HEK293T (cell line): ENCODE measurements around the gene TRIM27.

Experiments
- BHLHE40 ChIP-seq: fragments of 450-650 bp; IDR thresholded peaks from 2 replicates; pipeline ENCODE4 v1.6.1; 2016; ENCODE audit warnings: mild to moderate bottlenecking, moderate library complexity, borderline replicate concordance
- CTBP1 ChIP-seq: fragments of 450-650 bp; IDR thresholded peaks from 2 replicates; pipeline ENCODE4 v1.6.1; 2016; ENCODE audit warnings: borderline replicate concordance
- FOXA1 ChIP-seq: fragments of 450-650 bp; IDR thresholded peaks from 2 replicates; pipeline ENCODE4 v1.6.1; 2016; ENCODE audit warnings: mild to moderate bottlenecking
- FOXK2 ChIP-seq: fragments of 450-650 bp; IDR thresholded peaks from 2 replicates; pipeline ENCODE4 v1.6.1; 2016; ENCODE audit warnings: mild to moderate bottlenecking
- FOXM1 ChIP-seq: fragments of 450-650 bp; IDR thresholded peaks from 2 replicates; pipeline ENCODE4 v1.6.1; 2017; ENCODE audit warnings: mild to moderate bottlenecking, borderline replicate concordance
- HDGF ChIP-seq: fragments of 450-650 bp; IDR thresholded peaks from 2 replicates; pipeline ENCODE4 v1.6.1; 2017; ENCODE audit warnings: antibody characterized with exemption, borderline replicate concordance
- L3MBTL2 ChIP-seq: fragments of 450-650 bp; conservative IDR thresholded peaks from 2 replicates; pipeline ENCODE4 v1.6.1; 2016; ENCODE audit warnings: mild to moderate bottlenecking
- SP1 ChIP-seq: fragments of 450-650 bp; IDR thresholded peaks from 2 replicates; pipeline ENCODE4 v1.6.1; 2017
- SUZ12 ChIP-seq: fragments of 450-650 bp; IDR thresholded peaks from 2 replicates; pipeline ENCODE4 v1.6.1; 2016; ENCODE audit warnings: mild to moderate bottlenecking
- TARDBP ChIP-seq: fragments of 450-650 bp; IDR thresholded peaks from 2 replicates; pipeline ENCODE4 v1.6.1; 2016
- ZNF384 ChIP-seq: fragments of 450-650 bp; IDR thresholded peaks from 2 replicates; pipeline ENCODE4 v1.6.1; 2016

DNA sequence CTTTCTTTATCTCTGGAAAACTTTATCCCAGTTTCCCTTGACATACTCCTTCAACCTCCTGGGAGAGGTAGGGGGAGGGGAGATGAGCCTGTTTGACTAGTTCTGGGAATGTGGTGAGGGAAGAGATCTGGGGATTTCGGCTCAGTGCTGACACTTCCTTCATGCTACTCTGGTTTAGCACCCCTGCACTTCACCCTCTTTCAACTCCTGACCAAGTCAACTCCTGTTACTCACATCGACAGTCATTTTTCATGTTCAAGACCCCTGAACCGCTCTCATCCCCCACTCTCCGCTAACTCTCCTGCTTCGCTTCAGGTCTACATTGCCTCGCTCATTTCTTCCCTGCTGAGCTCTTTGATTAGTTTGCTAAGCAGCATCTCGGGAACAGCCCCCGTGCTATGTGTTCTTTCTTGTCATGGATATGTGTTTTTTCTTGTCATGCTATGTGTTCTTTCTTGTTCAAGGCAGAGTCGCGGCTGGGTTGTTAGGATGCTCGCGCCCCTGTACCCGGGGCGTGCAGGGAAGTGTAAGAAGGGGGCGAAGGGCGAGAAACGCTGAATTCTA is 16.6 kb upstream of the TRIM27 start:
- no peak for TF ChIP-seq CTBP1
- no peak for TF ChIP-seq HDGF
- no peak for TF ChIP-seq ZNF384
- TF ChIP-seq BHLHE40 = no peak
- no peak for TF ChIP-seq SP1
- TF ChIP-seq TARDBP = no peak
- TF ChIP-seq FOXA1 = no peak
- no peak for TF ChIP-seq FOXM1
- no peak for TF ChIP-seq FOXK2
- TF ChIP-seq L3MBTL2 = no peak
- TF ChIP-seq SUZ12 = no peak
